Right kidney (tissue), 1 donor: Measurements from ENCODE around the gene POLR2L.
A peak's percentile ranks its signal among the peaks of the same experiment; 100 is the strongest.

ENCODE experiments used
- DNase-seq: peaks from one replicate; pipeline ENCODE4 v3.0.0-alpha.2; 2016

The POLR2L gene

DNA sequence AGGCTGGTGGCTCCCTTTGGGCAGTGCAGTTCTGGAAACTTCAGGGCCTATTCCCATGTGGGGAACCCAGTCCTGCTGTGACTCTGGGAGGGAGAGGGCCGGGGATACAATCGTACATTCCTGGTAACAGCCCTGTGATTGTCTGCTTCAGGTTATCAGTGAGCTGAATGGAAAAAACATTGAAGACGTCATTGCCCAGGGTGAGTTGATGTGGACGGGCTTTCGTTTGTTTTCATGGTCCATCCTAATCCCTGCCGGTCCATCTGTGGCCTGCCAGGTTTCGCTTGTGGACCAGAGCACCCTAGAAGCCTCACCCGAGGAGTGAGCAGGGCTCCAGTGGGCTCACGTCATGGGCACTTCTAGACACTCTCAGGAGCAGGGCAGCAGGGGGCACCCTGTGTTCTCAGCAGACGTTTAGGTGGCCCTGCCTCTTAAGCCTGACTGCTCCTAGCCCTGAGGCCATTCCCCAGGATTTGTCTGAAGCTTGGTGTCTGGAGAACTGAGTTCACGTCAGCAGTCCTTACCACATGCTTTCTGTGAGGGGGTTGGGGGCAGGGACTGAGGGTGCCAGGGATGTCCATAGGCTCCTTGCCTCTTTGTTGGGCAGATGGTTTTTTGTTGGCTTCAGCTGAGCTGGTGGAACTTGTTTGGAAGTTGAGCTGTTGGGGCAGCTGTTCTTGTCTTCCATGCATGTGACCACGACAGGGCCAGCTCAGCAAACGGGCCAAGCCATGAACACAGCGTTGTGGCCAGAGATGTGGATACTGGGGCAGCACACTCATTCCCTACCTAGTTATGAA lies 30.7 kb downstream of the POLR2L start:
- no peak for DNase-seq

GRCh38 chr11:810040-810567 lies 32.2 kb downstream of the POLR2L start:
- DNase-seq, result no peak

GRCh38 chr11:809287-810039 lies 32.9 kb downstream of the POLR2L start, which contains the start of gene RPLP2:
Gene RPLP2 (plus strand): TSS chr11:809967. CDS start chr11:810235, 268 bp downstream.
- peak; percentile 100 for DNase-seq

GRCh38 chr11:808427-809286 lies 33.7 kb downstream of the POLR2L start:
- DNase-seq, result no peak

GRCh38 chr11:804599-804964 lies 37.7 kb downstream of the POLR2L start:
- no peak for DNase-seq

DNA sequence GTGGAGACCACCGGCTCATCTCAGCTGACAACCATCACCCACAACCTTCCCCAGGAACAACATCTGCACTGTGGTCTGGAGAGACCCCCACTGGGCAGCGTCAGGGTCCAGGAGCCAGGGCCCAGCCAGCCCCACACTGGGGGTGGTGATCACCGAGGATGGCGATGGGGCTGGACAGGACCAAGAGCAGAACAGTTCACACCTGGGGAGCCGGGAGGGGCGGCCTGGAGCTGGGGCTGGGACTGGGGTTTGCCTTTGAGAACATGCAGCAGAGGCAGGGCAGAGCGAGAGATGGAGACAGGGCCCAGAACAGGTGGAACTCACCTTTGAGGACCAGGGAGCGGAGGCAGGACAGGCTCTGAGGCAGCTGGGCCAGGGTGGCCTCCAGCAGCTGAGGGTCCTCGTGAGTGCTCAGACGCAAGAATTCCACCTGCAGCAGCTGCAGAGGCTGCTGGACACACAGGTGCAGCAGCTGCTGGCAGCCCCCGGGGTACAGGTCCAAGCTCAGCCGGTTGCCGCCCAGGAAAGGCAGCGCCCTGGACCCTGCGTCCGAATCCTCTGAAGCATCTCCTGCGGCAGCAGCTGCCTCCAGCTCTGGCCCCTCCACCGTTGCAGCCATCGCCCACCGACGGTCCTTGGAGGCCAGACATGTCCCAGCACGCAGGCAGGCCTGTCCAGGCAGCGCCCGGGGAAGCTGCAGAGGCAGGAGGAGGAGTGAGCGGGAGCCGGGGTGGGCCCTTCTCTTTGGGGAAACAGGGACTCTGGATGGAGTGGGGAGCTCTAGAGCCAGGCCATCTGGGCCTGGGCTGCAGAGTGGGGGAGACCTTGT lies 38.3 kb downstream of the POLR2L start:
- no peak for DNase-seq

DNA sequence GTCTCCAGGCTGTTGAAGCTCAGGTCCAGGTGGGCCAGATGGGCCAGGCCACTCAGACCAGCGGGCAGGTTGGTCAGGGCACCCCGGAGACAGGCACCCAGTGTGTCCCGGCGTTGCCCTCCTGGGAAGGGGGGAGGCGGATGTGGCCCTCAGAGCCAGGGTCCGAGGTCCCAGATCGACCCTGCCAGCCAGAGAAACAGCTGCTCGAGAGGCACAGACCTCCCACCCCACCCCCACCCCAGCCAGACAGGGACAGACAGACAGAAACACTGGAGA lies 38.9 kb downstream of the POLR2L start:
- no peak for DNase-seq

GRCh38 chr11:802693-803466 lies 39.4 kb downstream of the POLR2L start:
- no peak for DNase-seq

GRCh38 chr11:802018-802617 lies 40.2 kb downstream of the POLR2L start:
- no peak for DNase-seq

DNA sequence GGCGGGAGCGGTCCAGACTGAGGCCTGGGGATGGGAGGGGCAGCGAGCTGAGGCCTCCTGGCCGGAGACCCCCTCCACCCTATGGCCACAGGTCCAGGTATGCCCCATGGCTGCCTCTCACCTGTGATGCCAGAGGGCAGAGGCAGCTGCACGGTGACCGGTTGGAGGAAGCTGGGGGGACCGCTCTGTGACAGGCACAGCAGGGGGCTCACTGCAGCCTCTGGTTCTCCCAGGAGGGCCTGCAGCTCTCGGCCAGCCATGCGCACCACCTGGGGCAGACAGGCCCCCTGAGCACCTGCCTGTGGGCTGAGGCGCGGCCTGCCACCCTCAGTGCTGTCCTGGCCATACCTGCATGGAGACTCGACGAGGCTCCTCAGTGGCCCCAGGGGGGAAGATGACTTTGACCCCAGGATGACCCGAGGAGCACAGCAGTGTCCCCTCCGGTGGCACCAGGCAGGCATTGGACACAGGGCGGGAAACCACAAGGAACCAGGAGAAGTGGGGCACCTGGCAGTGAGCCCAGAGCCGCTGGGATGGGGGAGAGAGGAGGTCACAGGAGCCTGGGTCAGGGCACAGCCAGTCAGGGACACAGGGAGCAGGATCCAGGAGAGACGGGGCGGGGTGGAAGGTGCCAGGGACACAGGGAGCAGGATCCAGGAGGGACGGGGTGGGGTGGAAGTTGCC lies 41.1 kb downstream of the POLR2L start:
- no peak for DNase-seq

DNA sequence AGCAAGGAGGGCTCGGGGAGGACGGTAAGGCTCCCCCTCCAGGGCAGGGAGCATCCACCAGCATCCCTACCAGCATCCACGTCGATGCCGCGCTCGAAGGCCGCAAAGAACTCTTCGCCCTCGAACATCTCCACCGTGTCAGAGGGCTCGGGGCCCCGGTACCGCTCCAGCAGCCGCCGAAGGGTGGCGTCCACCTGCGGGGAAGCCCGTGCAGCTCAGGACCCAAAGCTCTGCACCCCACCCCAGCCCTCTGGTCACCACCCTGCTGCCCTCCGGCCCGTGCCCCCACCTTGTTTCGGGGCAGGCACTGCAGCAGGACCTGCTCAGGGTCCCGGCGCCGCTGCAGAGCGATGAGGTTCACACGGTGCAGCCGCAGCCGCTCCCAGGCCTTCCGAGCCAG lies 41.9 kb downstream of the POLR2L start:
- DNase-seq, result no peak

DNA sequence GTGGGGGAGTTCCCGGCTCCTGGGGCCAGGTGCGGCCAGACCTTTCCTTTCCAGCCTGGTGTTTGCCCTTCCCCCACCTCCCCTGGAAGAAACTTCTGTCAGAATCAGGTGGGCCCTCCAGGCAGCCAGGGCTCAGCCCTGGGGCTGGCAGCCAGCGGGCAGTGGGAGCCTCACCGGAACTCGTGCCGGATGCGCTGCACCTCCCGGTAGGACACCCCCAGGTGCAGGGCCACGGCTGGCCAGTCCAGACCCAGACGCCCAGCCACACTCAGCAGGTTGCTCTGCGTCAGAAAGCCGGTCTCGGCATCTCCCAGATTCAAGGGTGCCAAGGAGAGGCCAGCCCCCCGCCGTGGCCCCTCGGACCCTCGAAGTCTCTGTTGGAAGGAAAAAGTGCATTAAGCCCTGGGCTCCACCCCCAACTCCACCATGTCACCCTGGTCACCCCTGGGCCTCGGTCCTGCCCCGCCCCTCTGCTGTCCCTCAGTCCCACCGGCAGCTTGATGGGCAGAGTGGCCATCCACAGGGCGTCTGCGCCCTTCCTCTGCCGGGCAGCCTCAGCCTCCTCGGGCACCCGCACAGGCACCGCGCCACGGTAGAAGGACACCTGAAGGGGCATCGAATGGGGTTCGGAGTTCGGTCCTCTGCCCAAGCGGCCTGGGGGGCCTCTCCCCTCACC lies 42.5 kb downstream of the POLR2L start:
- DNase-seq, result no peak

- DNase-seq, result peak; percentile 88
These were observed 44.1 kb downstream of the POLR2L start, which contains the start of gene SLC25A22 for GRCh38 chr11:798093-798713. Gene SLC25A22 (minus strand): TSS chr11:798281. CDS start chr11:795006, 3,275 bp downstream.

DNA sequence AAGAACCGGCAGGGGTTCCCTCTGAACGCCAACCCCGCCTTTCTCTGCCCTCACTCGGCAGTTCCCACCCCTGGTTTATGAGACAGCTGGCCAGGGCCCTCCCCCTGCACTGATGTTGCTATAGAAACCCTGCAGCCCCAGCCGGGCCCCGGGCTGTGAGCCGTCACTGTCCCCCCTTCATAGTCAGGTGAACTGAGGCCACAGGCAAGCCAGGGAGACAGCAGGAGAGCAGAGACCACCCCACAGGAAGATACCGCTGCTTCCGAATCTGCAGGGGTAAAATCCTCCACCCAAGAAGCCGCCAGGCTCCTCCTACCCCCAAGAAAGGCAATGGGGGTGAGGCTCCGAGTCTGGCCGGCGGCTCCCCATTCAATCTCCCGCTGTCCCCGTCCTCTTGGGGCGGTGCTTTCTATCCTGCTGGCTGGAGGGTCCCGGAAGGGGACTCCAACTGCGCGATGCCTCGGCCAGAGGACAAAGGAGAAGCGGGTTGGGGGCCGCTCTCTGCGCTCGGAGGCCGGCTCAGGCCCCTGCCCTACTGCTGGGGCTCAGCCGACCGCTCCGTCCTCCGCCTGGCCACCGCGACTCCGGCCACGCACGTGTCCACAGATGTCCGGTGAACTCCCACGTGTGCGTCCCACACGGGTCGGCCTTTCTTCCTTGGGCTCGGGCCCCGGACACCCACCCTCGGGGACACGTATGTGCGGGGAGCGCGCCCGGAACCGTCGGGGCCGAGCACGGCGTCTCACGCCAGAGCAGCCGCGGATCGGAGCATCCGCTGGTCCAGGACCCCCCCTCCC lies 44.8 kb downstream of the POLR2L start:
- peak; percentile 92 for DNase-seq

DNA sequence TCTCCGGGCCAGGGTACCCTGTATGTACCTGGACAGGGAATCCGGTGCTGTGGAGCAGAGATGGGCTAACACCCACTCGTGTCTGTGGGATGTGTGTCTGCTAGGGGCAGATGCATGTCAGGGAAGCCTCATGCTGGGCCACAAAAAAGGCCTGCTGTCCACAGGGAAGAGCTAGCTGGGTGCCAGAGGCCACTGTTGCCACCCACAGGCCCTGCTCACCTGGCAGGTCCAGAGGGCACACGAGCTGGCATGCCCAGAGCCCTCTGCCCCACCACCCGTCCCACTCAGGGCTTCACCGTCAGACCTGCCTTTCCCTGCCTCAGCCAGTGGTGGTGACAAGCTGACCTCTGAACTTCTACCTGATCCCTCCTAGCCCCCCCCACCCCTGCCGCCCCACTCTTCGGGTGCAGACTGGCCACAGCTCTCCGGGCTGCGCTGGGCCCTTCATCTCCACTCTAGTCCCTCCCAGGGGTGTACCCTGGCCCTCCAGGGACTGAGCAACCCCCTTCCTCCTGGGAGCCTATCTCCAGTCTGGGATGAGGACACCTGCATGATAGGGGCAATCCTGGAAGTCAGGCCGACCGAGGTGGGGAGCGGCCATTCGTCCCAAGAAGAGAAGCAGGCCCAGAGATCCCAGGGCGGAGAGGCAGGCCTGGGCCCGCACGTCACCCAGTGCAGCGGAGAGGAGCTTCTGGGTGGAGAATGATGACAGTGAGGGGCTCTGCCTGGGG lies 45.6 kb downstream of the POLR2L start:
- no peak for DNase-seq

- peak; percentile 55 for DNase-seq
These were observed 46.4 kb downstream of the POLR2L start for GRCh38 chr11:795634-796564.
